ENCODE data around the gene OMA1.
"Not testable (repeated sequence)": the region's sequence is repeated elsewhere in the genome, so short reads cannot be mapped to it uniquely, and the experiment has no call there.

Gene OMA1
- total RNA-seq, result 16.3 reads per million, percentile 42 among the genes with 10 or more reads in this experiment

DNA sequence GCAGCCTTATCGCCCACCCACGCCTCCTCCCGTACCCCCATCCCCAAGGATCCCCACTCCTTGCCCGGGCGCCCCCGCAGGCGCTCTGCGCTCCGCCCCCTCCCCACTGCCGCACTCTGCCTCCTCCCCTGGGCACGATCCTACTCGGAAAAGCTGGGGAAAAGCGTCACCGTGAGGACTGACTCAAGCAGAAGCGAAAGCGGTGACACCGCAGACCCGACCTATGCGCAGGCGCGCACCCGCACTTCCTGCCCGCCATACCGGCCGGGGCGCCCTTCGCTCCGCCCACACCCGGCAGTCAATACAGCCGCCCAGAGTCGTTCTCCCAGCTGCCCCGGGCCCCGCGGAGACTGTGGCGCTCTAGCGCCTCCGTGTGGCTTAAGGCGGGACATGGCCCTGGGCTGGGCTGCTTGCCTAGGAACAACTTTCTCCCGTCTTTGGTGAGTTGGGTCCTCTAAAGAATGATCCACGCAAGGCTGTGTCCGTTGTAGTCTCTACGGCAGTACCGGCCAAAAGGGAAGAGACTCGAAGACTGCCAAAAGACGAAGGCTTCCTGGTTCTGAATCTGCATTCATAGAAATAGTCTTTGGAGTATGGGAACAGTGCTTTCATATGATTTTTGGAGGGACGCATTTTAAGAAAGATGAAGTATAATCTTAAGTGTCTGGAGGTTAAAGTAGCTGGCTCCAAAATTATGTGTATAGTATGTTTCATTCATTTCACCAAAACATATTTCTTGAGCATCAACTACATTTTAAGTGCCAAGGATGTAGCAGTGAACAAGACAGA, at the start of gene OMA1:
OMA1 (minus strand) TSS at position 207 of the 789 bp plus-strand sequence. CDS start 7,432 bp downstream, outside the sequence.
- peak; percentile 96 for DNase-seq

GRCh38 chr1:58594546-58594945, 48.0 kb upstream of the OMA1 start:
- no peak for DNase-seq

GRCh38 chr1:58592522-58593134, 46.1 kb upstream of the OMA1 start:
- no peak for DNase-seq

DNA sequence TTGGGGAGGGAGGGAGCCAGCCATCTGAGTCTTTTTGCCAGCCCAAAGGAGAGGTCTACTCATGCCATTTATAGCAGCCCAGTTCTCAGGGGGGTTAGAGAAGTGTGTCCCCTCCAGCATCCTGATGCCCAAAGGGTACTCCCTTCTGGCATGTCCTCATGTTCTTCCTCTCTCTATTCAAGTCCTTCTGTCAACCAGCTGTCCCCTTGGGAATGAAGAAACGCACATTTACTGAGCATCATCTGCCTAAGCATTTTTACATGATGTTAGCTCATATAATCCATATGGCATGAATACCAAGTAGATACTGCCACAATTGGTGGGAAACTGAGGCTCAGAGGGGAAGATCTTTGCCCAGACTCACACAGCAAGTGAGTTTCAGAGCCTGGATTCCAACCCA, 45.3 kb upstream of the OMA1 start:
- DNase-seq, result no peak

GRCh38 chr1:58590019-58590418, 43.5 kb upstream of the OMA1 start:
- DNase-seq, result no peak

DNA sequence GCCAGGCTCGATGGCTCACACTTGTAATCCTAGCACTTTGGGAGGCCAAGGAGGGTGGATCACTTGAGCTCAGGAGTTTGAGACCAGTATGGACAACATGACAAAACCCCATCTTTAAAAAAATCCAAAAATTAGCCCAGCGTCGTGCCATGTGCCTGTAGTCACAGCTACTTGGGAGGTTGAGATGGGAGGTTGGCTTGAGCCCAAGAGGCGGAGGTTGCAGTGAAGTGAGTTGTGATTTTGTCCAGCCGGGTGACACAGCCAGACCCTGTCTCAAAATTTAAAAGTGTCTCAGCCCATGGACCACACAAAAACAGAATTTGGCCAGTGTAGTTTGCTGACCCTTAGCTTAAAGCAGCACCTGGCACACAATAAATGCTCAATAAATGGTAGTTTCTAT, 41.9 kb upstream of the OMA1 start:
- DNase-seq, result no peak

DNA sequence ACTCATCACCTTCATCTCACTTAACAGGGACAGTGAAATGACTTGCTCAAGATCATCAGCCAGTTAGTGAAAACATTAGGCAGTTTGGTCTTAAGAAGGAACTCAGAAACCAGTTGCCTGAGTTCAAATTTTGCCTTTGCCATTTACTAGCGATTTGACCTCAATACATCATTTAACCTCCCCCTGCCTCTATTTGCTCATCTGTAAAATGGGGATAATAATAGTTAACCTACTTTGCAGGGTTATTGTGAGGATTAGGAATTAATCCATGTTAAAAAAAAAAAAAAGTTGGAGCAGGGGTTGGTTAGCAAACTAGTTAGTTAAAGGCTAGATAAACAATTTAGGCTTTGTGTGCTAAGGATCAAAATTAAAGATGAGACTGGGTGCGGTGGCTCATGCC, 41.1 kb upstream of the OMA1 start:
- no peak for DNase-seq

DNA sequence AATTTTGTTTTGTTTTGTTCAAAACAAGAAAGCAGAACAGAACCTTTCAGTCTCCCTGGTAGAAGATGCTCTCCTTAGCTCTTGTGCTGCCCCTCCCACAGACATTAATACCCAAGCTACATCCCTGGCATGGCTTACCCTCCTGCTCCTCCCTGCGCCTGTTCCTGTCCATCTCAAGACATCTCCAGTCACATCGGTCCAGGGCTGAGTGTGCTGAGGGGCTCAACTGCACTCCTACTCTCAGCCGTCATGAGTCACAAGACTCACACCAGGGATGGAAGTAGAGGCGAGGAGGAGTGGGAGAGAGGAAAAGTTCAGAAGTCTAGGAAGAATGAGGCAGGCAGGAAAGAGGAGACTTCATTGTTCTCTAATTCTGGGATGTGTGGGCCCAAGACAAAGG, 39.7 kb upstream of the OMA1 start:
- DNase-seq, result no peak

DNA sequence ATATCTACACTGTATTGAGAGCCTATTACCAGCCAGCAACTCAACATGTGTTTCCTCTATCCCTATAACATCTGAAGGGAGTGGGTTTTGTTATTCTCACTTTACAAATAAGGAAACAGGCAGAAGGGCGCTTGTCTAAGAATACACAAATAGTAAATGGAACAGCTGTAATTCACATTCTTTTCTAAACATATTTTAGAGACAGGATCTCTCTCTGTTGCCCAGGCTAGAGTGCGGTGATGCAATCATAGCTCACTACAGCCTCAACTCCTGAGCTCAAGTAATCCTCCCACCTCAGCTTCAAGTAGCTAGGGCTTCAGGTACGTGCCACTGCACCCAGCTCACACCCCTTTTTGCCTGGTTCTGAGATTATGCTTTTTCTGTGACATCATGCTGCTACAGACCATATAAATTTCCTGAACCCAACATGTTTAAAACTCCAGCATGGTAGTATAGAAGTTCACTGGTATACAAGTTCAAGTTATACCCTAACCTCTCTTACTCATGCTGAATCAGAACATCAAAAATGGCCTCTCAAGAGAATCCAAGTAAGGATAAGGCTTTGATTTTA, 39.1 kb upstream of the OMA1 start:
- no peak for DNase-seq

DNA sequence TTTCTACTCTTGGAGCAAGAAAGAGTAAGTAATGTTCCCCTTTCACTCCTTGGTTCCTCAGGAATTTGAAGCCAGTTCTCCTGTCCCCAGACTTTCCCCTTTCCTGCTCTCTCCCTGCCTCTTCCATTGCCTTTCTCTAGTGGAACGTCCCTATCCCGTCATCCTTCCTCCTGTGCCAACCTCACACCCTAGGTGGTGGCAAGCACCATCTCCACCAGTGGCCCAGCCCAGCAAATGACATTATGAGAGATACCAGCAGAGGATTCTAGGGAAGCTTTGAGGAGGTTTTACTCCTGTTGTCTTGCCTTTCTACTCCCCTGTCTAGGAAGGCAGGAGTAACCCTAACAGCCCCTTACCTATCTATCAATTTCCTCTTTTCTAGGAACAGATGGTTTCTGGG, 38.6 kb upstream of the OMA1 start:
- DNase-seq, result no peak

DNA sequence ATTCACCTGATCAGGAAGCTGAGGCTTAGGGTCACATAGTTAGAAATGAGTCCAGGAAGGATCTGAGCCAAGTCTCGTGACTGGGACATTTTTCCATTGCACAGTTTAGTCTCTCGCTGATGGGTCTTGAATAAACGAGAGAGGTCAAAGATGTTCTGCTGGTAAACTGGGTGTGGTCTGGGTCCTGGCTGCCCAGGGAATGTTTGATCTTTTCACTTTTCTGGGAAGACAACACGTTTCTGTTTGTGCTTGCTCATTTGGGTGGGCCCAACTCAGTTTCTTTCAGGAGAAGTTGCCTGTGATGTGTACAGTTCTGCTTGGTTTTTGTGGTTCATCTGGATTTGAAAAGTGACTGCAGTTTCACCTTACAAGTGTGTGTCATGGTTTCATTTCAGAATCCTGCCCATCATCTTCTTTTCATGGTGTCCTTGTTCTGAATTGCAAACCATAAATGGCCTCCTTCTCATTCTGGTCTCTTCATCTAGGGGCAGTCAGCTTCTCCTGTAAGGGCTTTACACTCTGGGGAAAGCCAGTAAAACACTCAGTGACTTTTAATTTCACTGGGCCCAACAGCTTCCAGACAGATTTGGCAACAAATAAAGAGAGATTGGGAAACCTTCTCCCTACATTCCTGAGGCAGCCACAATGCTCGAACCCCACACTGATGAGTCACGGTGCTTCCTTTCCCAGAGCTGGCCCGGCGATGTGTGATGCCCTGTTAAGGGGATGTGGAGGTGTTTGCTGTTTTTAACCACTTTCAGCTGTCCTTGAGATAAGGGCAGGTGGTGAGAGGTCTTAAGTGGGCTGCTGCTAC, 37.8 kb upstream of the OMA1 start:
- no peak for DNase-seq

- no peak for DNase-seq
Measured at GRCh38 chr1:58583496-58583895, 37.0 kb upstream of the OMA1 start.

- DNase-seq, result not testable (repeated sequence)
Measured at GRCh38 chr1:58582143-58582542, 35.6 kb upstream of the OMA1 start.

- DNase-seq, result no peak
Measured at GRCh38 chr1:58581641-58582040, 35.1 kb upstream of the OMA1 start.

- DNase-seq, result no peak
Measured at GRCh38 chr1:58580186-58580585, 33.7 kb upstream of the OMA1 start.

GRCh38 chr1:58577654-58578030, 31.1 kb upstream of the OMA1 start:
- DNase-seq, result no peak

DNA sequence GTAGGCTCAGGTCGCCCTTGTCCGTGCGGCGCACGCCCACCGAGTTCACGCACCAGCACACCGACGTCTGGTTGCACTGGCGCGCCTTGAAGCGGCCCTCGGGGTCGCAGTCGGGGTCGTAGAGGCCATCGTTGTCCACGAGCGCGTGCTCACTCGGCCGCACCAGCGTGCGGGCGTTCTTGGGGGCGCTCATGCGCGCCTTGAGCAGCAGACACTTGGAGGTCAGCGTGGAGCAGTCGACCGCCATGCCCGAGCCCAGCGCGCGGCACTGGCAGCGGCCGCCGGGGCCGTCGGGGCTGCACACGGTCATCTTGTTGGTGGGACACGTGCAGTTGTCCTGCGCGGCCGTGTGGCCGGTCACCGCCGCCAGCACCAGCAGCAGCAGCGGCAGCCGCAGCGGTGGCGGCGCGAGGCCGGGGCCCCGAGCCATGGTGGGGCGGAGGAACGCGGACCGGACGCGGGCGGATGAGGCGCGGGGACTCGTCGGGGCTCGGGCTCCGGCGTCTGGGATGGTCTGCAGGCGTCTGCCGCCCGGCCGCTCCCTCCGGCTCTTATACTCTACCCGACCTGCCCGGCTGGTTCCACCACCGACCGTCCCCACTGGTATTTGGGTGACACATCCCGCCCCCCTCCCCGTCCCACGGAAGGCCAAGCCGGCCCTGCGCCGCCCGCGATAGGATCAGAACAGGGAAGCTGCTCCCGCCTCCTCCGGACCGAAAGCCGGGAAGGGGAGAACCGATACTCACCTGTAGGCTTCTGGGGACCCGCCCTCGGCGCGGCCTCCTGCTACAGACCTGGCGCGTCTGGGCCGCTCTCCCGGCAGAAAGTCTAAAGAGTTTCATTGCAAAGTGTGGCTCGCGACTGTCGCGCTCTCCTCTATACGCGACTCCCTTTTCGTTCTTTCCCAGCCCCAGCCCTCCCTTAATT, 30.5 kb upstream of the OMA1 start, which contains the start of gene TACSTD2:
TACSTD2 (minus strand) TSS at position 526 of the 927 bp plus-strand sequence; CDS start at position 430, 96 bp downstream.
- DNase-seq, result no peak

GRCh38 chr1:58576325-58576726, 29.8 kb upstream of the OMA1 start:
- DNase-seq, result no peak

- DNase-seq, result no peak
Measured at GRCh38 chr1:58575551-58576324, 29.2 kb upstream of the OMA1 start.

- no peak for DNase-seq
Measured at GRCh38 chr1:58574816-58575215, 28.3 kb upstream of the OMA1 start.

Measured in effector CD4-positive, alpha-beta T cell (primary cell).